CD4-positive, alpha-beta T cell treated with Interleukin-6 at 100 ng/mL for 8 hours (primary cell): Measurements from ENCODE around the gene RTEL1.
A peak's percentile ranks its signal among the peaks of the same experiment; 100 is the strongest.
"Not testable (repeated sequence)": the region's sequence is repeated elsewhere in the genome, so short reads cannot be mapped to it uniquely, and the experiment has no call there.

Experiments
- DNase-seq: peaks from one replicate; pipeline ENCODE4 v3.0.0-alpha.2; 2020; ENCODE audit warnings: mixed read lengths, low spot score

RTEL1 gene

DNA sequence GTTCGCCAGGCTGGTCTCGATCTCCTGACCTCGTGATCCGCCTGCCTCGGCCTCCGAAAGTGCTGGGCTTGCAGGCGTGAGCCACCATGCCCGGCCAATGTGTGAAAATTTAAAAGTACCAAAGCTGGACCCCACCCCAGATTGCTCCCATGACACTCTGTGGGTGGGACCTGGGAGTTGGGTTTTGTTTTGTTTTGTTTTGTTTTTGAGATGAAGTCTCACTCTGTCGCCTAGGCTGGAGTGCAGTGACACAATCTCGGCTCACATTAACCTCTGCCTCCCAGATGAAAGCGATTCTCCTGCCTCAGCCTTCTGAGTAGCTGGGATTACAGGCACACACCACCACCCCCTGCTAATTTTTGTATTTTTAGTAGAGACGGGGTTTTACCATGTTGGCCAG, 13.6 kb downstream of the RTEL1 start:
- DNase-seq: not testable (repeated sequence)

- DNase-seq: no peak
Measured at GRCh38 chr20:63672666-63673065, 14.6 kb downstream of the RTEL1 start.

- DNase-seq: no peak
Measured at GRCh38 chr20:63673951-63674350, 15.8 kb downstream of the RTEL1 start.

- DNase-seq: no peak
Measured at GRCh38 chr20:63675681-63676368, 17.7 kb downstream of the RTEL1 start.

DNA sequence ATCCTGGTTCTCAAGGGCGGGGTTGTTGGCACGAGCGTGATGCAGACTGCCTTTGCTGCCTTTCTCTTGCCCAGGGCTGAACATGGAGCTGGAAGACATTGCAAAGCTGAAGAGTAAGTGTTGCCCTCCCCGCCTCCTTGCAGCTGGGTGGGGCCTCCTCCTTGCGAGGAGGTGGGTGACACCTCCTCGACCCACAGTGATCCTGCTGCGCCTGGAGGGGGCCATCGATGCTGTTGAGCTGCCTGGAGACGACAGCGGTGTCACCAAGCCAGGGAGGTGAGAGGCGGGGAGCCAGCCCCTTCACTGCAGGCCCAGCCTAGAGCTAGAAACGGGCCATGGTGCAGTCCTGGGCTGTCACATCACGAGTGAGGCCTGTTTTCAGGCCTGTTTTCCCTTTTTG, 20.0 kb downstream of the RTEL1 start:
- DNase-seq: no peak

DNA sequence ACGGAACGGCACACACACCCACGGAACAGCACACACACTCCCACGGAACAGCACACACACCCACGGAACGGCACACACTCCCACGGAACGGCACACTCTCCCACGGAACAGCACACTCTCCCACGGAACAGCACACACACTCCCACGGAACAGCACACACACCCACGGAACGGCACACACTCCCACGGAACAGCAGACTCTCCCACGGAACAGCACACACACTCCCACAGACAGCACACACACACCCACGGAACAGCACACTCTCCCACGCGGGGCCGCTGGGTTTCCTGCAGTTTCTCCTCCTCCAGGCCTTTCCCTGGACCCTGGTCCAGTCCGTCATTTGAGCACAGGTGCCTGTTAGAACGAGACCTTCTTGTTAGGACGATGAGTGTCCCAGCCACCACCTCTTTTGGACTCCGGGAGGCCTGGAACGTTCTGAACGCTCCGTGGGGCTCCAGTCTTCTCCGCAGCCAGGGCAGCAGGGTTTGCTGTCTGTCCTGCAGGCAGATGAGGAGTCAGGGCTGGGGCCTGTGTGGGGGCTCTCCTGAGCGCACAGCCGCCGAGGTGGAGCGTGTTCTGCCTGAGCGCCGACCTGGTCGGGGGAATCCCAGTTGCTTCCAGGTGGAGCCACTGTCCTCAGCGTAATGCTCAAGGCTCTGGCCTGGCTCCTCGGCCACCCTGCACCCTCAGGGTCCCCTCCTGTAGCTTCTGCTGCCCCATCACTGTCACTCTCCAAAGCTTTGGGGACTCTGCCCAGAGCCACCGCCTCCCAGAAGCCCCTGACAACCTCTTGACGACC, 20.8 kb downstream of the RTEL1 start:
- DNase-seq: no peak

DNA sequence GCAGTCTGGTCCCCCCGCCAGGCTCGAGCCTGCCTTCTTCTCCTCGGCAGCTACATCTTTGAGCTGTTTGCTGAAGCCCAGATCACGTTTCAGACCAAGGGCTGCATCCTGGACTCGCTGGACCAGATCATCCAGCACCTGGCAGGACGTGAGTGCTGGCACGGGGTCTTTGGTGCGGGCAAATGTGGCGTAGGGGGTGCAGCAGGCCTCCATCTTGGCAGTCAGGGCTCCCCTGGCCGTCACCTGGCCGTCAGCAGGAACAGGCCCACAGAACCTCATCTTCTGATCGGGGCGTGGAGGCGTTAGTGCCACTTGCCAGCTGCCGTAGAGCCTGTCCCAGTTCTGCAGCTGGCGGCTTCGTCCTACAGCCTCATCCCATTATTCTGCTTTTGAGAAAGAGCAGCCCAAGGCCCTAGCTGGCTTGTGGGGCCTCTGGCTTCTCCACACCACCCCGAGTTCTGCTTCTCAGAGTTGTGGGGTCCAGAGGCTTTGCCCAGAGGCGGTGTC, 21.7 kb downstream of the RTEL1 start:
- DNase-seq: no peak

DNA sequence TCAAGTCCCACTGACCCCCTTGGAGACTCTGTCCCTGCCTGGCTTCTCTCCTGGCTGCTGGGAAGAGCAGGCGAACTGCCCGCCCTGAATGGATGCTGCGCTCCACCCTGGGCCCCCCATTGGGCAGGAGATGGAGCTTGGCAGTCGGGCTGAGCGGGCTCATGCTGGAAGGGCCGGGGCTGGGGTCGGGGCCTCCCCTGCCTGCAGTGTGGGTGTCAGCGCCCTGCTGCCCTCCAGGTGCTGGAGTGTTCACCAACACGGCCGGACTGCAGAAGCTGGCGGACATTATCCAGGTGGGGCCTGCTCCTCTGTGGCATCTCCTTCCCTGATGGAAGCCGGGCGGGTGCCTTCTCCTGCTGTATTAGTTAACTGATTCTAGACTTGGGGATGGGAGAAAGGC, 22.3 kb downstream of the RTEL1 start:
- no peak for DNase-seq

DNA sequence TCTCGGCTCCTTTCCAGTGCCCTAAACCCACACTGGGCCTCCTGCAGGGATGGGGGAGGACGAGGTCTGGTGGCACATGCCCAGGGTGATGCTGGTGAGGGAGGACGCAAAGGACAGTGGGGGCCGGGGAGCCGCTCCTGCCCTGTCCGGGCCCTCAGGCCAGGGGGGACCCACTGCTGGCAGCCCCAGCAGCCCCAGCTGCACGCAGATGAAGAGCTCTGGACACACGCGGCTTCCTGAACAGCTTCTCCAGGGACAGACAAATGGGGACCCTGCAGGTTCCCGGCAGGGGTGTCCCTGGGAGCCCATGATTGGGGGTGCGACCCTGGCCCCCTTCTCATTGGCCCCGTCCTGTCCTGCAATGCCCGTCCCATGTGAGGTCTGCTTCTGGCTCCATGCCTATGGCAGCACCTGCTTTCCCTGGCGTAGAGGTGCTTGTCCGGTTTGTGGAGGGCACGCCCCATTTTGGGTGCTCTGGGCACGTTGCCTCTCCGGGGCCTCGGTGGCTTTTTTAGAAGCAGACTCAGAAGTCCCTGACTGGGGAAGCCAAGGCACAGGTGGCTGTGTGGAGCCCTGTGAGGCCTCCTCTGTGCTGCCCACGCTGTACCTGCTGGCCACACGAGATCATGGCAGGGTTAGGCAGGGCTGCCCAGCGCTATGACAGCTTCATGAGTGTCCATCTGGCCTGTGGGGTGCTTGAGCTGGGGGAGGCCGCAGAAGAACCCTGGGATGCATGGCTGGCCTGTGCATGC, 22.9 kb downstream of the RTEL1 start:
- no peak for DNase-seq

DNA sequence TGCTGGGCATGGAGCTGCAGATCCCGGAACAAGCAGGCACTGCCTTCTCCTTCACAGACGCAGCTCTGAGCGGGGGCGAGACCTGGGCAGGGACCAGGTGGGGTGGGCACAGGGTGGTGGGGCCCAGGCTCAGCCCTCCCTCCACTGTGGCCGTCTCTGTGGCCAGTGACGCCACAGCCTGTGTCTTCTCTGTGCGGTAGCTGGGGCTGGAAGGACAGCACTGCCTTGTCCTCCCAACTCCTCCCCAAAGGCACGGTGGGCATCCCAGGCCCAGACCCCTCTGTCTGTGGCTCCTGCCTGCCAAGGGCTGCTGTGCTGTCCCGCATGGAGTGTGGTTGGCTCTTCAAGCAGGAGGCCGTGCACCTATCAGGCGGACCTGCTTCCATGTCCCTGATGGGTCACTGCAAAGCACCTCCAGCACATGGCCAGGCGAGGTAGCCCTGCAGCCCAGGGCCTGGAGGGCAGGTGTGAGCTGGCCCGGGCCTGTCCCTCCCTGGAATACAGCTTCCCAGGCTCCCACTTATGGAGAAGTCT, 23.6 kb downstream of the RTEL1 start:
- DNase-seq: no peak

GRCh38 chr20:63682384-63683139, 24.4 kb downstream of the RTEL1 start:
- no peak for DNase-seq

- DNase-seq: no peak
Measured at GRCh38 chr20:63685269-63686026, 27.3 kb downstream of the RTEL1 start.

DNA sequence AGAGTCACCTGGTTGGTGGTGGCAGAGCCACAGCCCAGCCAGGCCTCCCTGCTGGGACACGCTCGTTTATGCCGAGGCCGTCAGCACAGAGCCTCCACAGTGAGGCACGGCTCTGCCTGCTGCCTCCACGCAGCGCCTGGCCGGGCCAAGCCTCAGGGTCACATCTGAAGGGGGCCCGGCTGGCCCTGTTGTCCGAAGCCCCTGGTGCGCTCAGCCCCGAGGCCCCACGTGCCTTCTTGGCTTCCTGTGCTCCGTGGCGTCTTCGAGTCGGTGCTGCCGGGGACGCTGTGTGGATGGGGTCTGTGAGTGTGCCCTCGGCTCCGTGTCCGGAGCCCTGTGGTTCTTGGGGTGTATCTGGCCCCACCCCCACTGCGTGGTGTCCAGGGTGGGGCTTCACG, 28.0 kb downstream of the RTEL1 start:
- no peak for DNase-seq

GRCh38 chr20:63686492-63687321, 28.6 kb downstream of the RTEL1 start:
- DNase-seq: peak; percentile 17

GRCh38 chr20:63687419-63688178, 29.5 kb downstream of the RTEL1 start:
- no peak for DNase-seq

- no peak for DNase-seq
Measured at GRCh38 chr20:63688228-63689045, 30.3 kb downstream of the RTEL1 start.

DNA sequence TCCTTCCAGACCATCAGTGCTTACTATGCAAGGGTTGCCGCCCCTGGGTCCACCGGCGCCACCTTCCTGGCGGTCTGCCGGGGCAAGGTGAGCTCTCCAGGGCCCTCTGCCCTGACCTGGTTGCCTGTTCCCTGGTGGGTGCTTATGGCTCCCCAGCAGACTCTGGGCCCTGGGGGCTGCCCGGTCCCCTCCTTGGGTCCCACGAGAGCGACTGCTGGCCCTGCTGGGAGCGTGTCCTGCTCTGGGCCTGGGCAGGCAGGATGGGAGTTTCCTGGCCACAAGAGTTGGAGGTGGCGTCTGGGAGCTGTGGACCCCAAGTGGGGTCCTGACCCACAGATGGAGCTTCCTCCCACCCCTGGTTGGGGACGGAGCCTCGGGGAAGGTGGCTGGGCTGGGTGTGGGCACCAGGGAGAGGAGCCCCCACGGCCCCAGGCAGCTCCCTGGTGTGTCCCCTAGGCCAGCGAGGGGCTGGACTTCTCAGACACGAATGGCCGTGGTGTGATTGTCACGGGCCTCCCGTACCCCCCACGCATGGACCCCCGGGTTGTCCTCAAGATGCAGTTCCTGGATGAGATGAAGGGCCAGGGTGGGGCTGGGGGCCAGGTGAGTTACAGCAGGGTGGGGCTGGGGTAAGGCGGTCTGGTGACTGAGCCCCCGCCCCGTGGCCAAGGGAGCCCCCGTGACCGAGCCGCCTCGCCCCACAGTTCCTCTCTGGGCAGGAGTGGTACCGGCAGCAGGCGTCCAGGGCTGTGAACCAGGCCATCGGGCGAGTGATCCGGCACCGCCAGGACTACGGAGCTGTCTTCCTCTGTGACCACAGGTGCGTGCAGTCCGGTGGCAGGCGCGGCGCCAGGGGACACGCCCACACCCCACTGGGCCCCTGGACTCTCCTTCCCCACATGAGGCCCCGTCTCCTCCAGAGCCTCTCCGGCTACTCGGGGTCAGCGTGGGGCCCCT, 31.2 kb downstream of the RTEL1 start:
- DNase-seq: no peak
